SK-N-SH (cell line): ENCODE measurements around the gene USP4.

Experiments used
- CTCF ChIP-seq: fragments of 200-600 bp; sonication (generic); IDR thresholded peaks from 2 replicates; pipeline ENCODE4 v1.6.1; 2017; ENCODE audit warnings: antibody characterized with exemption, mild to moderate bottlenecking, moderate library complexity
- EP300 ChIP-seq, 2 experiments: IDR thresholded peaks; 2 replicates each; pipeline versions ENCODE4 v1.4.0 to v1.6.1; 2012; ENCODE audit warnings: borderline replicate concordance in 1 of 2, low read depth in 1 of 2, low read length in 1 of 2
- MXI1 ChIP-seq: IDR thresholded peaks from 2 replicates; pipeline ENCODE4 v1.6.1; 2012; ENCODE audit warnings: mild to moderate bottlenecking, low read depth, low read length, improper control_type of control experiment
- POLR2AphosphoS5 ChIP-seq: IDR thresholded peaks from 2 replicates; pipeline ENCODE4 v1.6.1; 2012; ENCODE audit warnings: low read depth, low read length
- RCOR1 ChIP-seq: fragments of 150-350 bp; IDR thresholded peaks from 2 replicates; pipeline ENCODE4 v1.6.1; 2017; ENCODE audit warnings: antibody characterized with exemption, low read length
- SIN3A ChIP-seq: IDR thresholded peaks from 2 replicates; pipeline ENCODE4 v1.6.1; 2012; ENCODE audit warnings: low read depth, mild to moderate bottlenecking, low read length, moderate library complexity, borderline replicate concordance
- SMC3 ChIP-seq: IDR thresholded peaks from 2 replicates; pipeline ENCODE4 v1.6.1; 2012; ENCODE audit warnings: low read depth, low read length, improper control_type of control experiment
- TF ChIP-seq, protein P1 (sequence below): IDR thresholded peaks from 2 replicates; pipeline ENCODE4 v1.4.0; 2012; ENCODE audit warnings: low read depth
- TF ChIP-seq, protein P2 (sequence below): IDR thresholded peaks from 2 replicates; pipeline ENCODE4; 2012

DNA sequence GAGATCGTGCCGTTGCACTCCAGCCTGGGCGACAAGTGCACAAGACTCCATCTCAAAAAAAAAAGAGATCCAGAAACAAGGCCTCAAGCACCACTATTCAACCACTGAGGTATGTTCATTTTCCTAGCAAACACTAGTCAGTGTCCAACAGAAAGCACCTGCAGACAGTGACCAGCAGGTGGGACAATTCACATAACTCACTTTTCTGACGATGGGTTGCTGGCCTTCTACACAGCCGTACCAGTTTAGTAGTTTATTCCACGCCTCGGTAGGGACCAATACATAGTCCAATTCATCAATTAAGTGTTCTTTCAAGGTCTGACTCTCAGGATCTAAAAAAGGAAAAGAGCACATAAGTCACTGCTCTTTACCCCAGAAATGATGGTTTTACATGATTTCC lies 12.4 kb downstream of the USP4 start:
- TF ChIP-seq CTCF: peak; percentile 34
- no peak for TF ChIP-seq SIN3A
- TF ChIP-seq, protein P1, sequence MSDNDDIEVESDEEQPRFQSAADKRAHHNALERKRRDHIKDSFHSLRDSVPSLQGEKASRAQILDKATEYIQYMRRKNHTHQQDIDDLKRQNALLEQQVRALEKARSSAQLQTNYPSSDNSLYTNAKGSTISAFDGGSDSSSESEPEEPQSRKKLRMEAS: no peak
- TF ChIP-seq, protein P2, sequence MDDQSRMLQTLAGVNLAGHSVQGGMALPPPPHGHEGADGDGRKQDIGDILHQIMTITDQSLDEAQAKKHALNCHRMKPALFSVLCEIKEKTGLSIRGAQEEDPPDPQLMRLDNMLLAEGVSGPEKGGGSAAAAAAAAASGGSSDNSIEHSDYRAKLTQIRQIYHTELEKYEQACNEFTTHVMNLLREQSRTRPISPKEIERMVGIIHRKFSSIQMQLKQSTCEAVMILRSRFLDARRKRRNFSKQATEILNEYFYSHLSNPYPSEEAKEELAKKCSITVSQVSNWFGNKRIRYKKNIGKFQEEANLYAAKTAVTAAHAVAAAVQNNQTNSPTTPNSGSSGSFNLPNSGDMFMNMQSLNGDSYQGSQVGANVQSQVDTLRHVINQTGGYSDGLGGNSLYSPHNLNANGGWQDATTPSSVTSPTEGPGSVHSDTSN: no peak
- TF ChIP-seq POLR2AphosphoS5: no peak
- no peak for TF ChIP-seq SMC3
- no peak for TF ChIP-seq MXI1
- no peak for TF ChIP-seq RCOR1
- TF ChIP-seq EP300 (IDR thresholded peaks at IDR 0.05; ENCODE audit: borderline replicate concordance in 1 of 2, low read depth in 1 of 2, low read length in 1 of 2): no peak
